ENCODE results near the gene NPTN. TPM values are rescaled to one million over a fixed set of nuclear protein-coding genes. Genes with fewer than 3 reads are reported as not detected.
"Not testable (repeated sequence)": the region's sequence is repeated elsewhere in the genome, so short reads cannot be mapped to it uniquely, and the experiment has no call there.

NPTN gene
- total RNA-seq, 6 experiments from 2014 or later: 25.4 to 49.9 (median 35.4) TPM

DNA sequence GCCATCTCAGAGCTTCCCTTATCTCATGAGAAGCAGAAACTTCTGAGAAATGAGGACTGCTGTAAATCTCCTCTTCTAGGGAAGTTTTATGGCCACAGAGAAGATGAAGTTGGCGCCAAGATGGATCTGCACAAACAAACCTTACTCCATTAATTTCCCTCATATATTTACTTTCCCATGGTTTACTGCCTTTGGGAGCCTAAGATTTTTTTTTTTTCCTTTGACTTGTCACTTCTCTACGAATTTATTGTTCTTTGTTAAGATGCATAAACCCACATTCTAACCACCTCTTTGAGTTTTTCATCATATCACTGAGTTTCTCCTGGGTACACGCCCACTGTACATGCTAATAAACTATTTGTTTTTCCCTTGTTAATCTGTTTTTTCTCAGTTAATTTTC lies 21.5 kb upstream of the NPTN start:
- H3K36me3 ChIP-seq: no peaks in the 10 kb centered on the region
- TF ChIP-seq, protein P1, sequence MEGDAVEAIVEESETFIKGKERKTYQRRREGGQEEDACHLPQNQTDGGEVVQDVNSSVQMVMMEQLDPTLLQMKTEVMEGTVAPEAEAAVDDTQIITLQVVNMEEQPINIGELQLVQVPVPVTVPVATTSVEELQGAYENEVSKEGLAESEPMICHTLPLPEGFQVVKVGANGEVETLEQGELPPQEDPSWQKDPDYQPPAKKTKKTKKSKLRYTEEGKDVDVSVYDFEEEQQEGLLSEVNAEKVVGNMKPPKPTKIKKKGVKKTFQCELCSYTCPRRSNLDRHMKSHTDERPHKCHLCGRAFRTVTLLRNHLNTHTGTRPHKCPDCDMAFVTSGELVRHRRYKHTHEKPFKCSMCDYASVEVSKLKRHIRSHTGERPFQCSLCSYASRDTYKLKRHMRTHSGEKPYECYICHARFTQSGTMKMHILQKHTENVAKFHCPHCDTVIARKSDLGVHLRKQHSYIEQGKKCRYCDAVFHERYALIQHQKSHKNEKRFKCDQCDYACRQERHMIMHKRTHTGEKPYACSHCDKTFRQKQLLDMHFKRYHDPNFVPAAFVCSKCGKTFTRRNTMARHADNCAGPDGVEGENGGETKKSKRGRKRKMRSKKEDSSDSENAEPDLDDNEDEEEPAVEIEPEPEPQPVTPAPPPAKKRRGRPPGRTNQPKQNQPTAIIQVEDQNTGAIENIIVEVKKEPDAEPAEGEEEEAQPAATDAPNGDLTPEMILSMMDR (IDR thresholded peaks at IDR 0.05): no peak
- TF ChIP-seq POLR2A (IDR thresholded peaks at IDR 0.05): no peak
- no peaks in the 10 kb centered on the region for H3K4me1 ChIP-seq
- ATAC-seq: no peak
- 62% methylated on average over 3 of the region's 3 CpGs for WGBS (ENCODE audit: insufficient coverage, low coverage, low lambda C conversion rate, missing lambda C conversion rate)
- no peaks in the 10 kb centered on the region for H3K27me3 ChIP-seq
- intact Hi-C loops (cut with DNase I): no loop called here
- no peak overlapping the region for H3K4me3 ChIP-seq
- no peaks in the 10 kb centered on the region for H3K9me3 ChIP-seq
- no peak overlapping the region for H3K27ac ChIP-seq
- DNase-seq: no peak

DNA sequence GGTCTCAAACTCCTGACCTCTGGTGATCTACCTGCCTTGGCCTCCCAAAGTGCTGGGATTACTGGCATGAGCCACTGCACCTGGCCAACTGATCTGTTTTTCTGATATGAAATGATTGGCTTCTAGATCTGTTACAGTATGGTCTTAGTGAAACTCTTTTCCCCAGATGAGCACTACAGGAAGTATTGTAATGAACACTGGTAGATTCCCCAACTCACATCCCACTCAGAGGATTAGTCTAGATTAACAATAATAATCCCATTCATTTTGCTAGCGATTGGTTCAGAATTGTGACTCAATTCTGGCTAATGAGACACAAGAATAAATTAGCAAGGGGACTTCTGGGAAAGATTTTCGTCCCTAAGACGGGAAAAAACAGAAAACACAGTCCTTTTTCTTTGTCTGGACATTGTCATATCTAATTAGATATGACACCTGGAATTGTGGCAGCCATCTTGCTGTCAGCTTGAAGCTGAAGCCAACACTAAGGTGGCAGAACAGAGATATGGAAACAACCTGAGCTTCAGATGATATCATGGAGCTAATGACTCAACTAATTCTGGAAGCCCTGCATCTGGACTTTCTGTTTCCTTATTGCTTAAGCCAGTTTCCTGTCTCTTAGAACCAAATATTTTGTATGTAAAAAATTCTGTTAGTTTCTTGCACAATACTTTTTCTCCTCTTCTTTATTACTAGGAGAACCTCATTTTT lies 17.4 kb upstream of the NPTN start:
- Histone ChIP-seq H3K4me3 (no peak overlapping the region), H3K27me3 (no peaks in the 10 kb centered on the region), H3K4me1 (no peaks in the 10 kb centered on the region), H3K36me3 (no peaks in the 10 kb centered on the region), H3K27ac (no peak overlapping the region), H3K9me3 (no peaks in the 10 kb centered on the region)
- 37% methylated on average over 3 of the region's 3 CpGs for WGBS (ENCODE audit: insufficient coverage, low coverage, low lambda C conversion rate, missing lambda C conversion rate)
- DNase-seq: no peak
- intact Hi-C loops (cut with DNase I): no loop called here
- peak in 1 of 4 donors; percentile 62 for ATAC-seq
- TF ChIP-seq, protein P1 (IDR thresholded peaks at IDR 0.05): no peak
- TF ChIP-seq POLR2A (IDR thresholded peaks at IDR 0.05): no peak

DNA sequence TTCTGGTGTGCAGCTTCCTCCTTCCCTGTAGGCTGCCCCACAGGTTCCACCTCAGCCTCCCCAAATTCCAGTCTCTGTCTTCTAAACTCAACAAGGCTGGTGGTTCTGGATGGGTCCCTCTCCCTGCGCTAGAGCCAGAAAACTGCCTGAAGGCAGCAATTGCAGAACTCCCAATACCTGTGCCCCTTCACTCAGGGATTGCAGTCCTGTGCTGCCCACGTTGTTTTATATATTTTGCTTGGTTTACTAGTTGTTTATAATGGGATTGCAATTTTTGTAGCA lies 14.8 kb upstream of the NPTN start:
- DNase-seq (no peak), ATAC-seq (no peak)
- H3K36me3 ChIP-seq: no peaks in the 10 kb centered on the region
- WGBS (ENCODE audit: insufficient coverage, low coverage, low lambda C conversion rate, missing lambda C conversion rate): 71% methylated on average over 2 of the region's 2 CpGs
- H3K9me3 ChIP-seq: no peaks in the 10 kb centered on the region
- H3K27me3 ChIP-seq: no peaks in the 10 kb centered on the region
- no peak overlapping the region for H3K27ac ChIP-seq
- H3K4me3 ChIP-seq: no peak overlapping the region
- no peak for TF ChIP-seq POLR2A (IDR thresholded peaks at IDR 0.05)
- TF ChIP-seq, protein P1 (IDR thresholded peaks at IDR 0.05): no peak
- H3K4me1 ChIP-seq: no peaks in the 10 kb centered on the region
- intact Hi-C loops (cut with DNase I): loop anchor here (10.0 kb wide), 2 partner anchors 73 to 83 kb away; no protein-coding TSS in a partner anchor

DNA sequence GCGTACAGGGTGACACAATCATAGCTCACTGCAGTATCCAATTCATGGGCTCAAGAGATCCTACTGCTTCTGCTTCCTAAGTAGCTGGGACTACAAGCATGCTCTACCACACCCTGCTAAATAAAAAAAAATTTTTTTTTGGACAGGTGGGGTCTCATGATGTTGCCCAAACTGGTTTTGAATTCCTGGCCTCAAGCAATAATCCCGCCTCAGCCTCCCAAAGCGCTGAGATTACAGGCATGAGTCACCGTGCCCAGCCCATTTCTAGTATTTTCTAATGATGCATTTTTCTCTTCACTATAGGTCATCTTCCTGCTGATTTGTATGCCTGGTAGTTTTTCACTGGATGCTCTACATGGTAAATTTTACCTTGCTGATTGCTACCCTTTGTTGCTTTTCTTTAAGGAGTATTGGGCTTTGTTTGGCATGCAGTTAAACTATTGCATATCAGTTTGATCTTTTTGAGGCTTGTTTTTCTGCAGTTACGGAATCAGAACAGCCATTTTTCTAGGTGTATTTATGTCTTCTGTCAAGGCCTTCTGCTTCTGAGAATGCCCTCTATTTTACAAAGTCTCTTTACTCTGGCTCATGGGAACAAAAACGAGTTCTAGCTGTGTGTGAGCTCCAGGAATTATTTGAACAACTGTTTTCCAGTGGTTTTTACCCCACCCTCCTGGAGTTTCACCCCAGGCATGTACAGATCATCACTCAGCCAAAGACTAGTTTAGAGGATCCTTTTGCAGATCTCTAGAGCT lies 14.2 kb upstream of the NPTN start:
- Histone ChIP-seq H3K4me1 (no peaks in the 10 kb centered on the region), H3K27me3 (no peaks in the 10 kb centered on the region), H3K9me3 (no peaks in the 10 kb centered on the region), H3K4me3 (no peak overlapping the region), H3K27ac (no peak overlapping the region), H3K36me3 (no peaks in the 10 kb centered on the region)
- WGBS (ENCODE audit: insufficient coverage, low coverage, low lambda C conversion rate, missing lambda C conversion rate): 73% methylated on average over 6 of the region's 6 CpGs
- DNase-seq: no peak
- TF ChIP-seq, protein P1 (IDR thresholded peaks at IDR 0.05): no peak
- intact Hi-C loops (cut with DNase I): loop anchor here (10.0 kb wide), 2 partner anchors 73 to 83 kb away; no protein-coding TSS in a partner anchor
- ATAC-seq: no peak

DNA sequence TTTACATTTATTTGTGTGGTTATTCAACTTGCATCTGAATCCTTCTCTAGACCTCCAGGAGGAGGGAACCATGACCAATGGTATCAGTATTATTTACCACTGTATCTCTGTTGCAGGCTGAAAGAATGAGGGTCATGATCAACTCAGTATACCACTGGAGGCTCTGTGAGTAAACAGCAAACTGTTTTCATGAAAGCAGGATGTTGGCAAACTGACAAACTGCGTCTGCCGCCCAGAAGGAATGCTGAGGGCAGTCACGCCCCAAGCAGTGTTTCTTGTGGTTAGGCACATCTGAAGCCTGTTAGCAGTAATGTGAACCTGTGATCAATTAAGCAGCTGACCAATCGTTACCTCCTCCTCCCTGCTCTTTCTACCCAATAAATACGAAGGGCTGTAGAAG lies 6.3 kb upstream of the NPTN start:
- H3K9me3 ChIP-seq; intact Hi-C loops (cut with DNase I); ATAC-seq; H3K27me3 ChIP-seq; H3K4me3 ChIP-seq; H3K36me3 ChIP-seq; DNase-seq; H3K27ac ChIP-seq; H3K4me1 ChIP-seq: not testable (repeated sequence)
- 22% methylated on average over 2 of the region's 5 CpGs for WGBS (ENCODE audit: insufficient coverage, low coverage, low lambda C conversion rate, missing lambda C conversion rate)
